ENCODE data around the gene CUEDC1. TPM values are rescaled to one million over a fixed set of nuclear protein-coding genes. Genes with fewer than 3 reads are reported as not detected.

CUEDC1 gene
- total RNA-seq, 3 donors from 2014 or later, result 23.5 to 46.8 (median 23.6) TPM

DNA sequence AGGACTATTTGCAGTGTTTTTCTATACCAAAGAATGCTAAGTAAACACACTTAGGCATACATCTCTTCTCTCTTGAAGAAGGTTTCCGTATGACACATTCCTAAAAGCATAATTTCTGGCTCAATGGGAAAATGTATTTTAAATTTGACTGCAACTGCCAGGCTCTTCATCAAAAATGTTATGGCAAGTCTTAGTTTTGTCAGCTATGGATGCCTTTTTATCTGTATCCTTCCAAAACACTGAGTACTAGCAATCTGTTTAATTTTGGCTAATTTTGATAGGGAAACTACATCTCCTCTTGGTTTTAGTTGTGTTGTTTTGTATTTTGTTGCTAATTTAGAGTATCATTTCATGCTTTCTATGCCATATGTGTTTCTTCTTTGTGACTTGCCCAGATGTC, 140.8 kb downstream of the CUEDC1 start:
- H3K36me3 ChIP-seq (ENCODE audit: low read depth), result no peaks in the 10 kb centered on the region
- intact Hi-C loops (cut with DNase I, micrococcal nuclease), result no loop called here
- no peak overlapping the region for H3K4me3 ChIP-seq
- ATAC-seq, result no peak
- H3K9me3 ChIP-seq, result no peaks in the 10 kb centered on the region
- H3K4me1 ChIP-seq (ENCODE audit: low read depth), result peaks cover 6% of the 10 kb centered on the region
- DNase-seq, result no peak
- TF ChIP-seq, protein P1, sequence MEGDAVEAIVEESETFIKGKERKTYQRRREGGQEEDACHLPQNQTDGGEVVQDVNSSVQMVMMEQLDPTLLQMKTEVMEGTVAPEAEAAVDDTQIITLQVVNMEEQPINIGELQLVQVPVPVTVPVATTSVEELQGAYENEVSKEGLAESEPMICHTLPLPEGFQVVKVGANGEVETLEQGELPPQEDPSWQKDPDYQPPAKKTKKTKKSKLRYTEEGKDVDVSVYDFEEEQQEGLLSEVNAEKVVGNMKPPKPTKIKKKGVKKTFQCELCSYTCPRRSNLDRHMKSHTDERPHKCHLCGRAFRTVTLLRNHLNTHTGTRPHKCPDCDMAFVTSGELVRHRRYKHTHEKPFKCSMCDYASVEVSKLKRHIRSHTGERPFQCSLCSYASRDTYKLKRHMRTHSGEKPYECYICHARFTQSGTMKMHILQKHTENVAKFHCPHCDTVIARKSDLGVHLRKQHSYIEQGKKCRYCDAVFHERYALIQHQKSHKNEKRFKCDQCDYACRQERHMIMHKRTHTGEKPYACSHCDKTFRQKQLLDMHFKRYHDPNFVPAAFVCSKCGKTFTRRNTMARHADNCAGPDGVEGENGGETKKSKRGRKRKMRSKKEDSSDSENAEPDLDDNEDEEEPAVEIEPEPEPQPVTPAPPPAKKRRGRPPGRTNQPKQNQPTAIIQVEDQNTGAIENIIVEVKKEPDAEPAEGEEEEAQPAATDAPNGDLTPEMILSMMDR (IDR thresholded peaks at IDR 0.05), result no peak

DNA sequence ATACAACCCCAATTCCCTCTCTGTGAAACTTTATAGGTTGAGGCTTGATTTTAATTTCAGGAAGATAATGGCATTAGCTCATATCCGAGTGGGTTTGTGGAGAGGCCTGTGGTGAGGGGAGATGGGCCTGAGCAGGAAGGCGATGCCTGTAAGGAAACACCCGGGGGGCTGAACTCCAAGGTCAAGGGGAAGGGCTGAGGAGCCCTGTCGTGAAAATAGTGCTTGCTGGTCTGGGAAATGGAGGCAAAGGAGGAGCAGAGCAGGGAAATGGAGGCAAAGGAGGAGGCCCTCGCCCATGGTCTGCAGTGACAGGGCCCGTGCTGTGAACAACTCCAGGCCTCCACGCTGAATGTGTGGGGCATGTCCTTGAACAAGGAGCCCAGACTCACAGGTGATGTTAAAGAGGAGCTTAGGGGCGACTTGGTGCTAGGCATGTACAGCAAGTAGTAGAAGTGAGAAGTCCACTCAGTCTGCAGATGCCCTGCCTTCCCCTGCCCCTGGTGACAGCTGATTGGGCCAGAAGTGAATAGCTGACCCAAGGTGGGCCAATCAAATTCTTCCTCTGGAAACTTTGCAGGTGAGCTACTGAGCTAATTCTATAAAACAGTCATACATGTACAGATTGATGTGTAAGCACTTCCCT, 143.5 kb downstream of the CUEDC1 start:
- H3K36me3 ChIP-seq (ENCODE audit: low read depth), result no peaks in the 10 kb centered on the region
- intact Hi-C loops (cut with DNase I, micrococcal nuclease), result no loop called here
- H3K4me3 ChIP-seq, result no peak overlapping the region
- no peak for ATAC-seq
- H3K9me3 ChIP-seq, result no peaks in the 10 kb centered on the region
- peaks cover 6% of the 10 kb centered on the region for H3K4me1 ChIP-seq (ENCODE audit: low read depth)
- TF ChIP-seq, protein P1 (IDR thresholded peaks at IDR 0.05), result no peak
- no peak for DNase-seq

Other genes starting within 250 kb of the CUEDC1 start
- not detected for gene CCDC182, start 210.1 kb downstream of the CUEDC1 start, total RNA-seq
- gene MRPS23, start 105.4 kb downstream of the CUEDC1 start, total RNA-seq, result 10 to 100 TPM; 15.1 to 27.2 (median 24.0) TPM
- gene VEZF1, start 32.8 kb upstream of the CUEDC1 start, total RNA-seq, result 100 to 1,000 TPM in 1 of 3 donors, 10 to 100 TPM in 2; 48.1 to 107 (median 48.9) TPM
- 100 to 1,000 TPM; 150 to 188 (median 184) TPM for gene SRSF1, start 51.8 kb upstream of the CUEDC1 start, total RNA-seq
- 10 to 100 TPM; 33.9 to 53.2 (median 33.9) TPM for gene DYNLL2, start 128.0 kb upstream of the CUEDC1 start, total RNA-seq
- not detected for gene OR4D1, start 193.0 kb upstream of the CUEDC1 start, total RNA-seq
- not detected for gene OR4D2, start 211.6 kb upstream of the CUEDC1 start, total RNA-seq
- not detected for gene EPX, start 237.3 kb upstream of the CUEDC1 start, total RNA-seq

Data from mucosa of descending colon (tissue), 3 donors.